Testis (tissue), 3 donors: ENCODE measurements around the gene MAPKAPK3. TPM values are rescaled to one million over a fixed set of nuclear protein-coding genes. Genes with fewer than 3 reads are reported as not detected.

Source experiments
- DNase-seq: peaks from one replicate; pipeline ENCODE4 v3.0.0-alpha.2; 2019
- H3K27ac ChIP-seq, 2 donors: fragments of 200-600 bp; sonication (generic); one replicate each; pipeline ENCODE4 v1.5.1; 2019
- H3K27me3 ChIP-seq: fragments of 200-600 bp; sonication (generic); one replicate; pipeline ENCODE4 v1.5.1; 2019
- H3K36me3 ChIP-seq: fragments of 200-600 bp; sonication (generic); one replicate; pipeline ENCODE4 v1.5.1; 2017; ENCODE audit warnings: low read depth; ENCODE audit errors: missing control alignments
- H3K4me1 ChIP-seq: fragments of 200-600 bp; sonication (generic); one replicate; pipeline ENCODE4 v1.5.1; 2019
- H3K4me3 ChIP-seq, 2 donors: fragments of 200-600 bp; sonication (generic); one replicate each; pipeline ENCODE4 v1.5.1; 2017 to 2019
- H3K9me3 ChIP-seq: fragments of 200-600 bp; sonication (generic); one replicate; pipeline ENCODE4 v1.5.1; 2017
- POLR2A ChIP-seq: fragments of 450-650 bp; IDR thresholded peaks from one replicate; pipeline ENCODE4 v1.6.1; 2017; ENCODE audit warnings: antibody characterized with exemption, mild to moderate bottlenecking, moderate library complexity
- WGBS, 2 donors: methylation state at CpG; one replicate each; pipeline ENCODE4 v1.1.5; 2018; 5-methylcytosine and 5-hydroxymethylcytosine counted together
- intact Hi-C: fragments of 100-400 bp; cut with DNase I; formaldehyde crosslinking; loops from one replicate; pipeline ENCODE4 v1.15.1; 2023; ENCODE audit warnings: low total_unique reads
- polyA plus RNA-seq: library from polyadenylated mRNA; stranded (reverse); fragments of 350-450 nt; fragmentation: Illumina TruSeq; extraction: RNeasy Lipid Tissue Mini Kit (QIAGEN cat#74804); gene quantifications from one replicate; pipeline ENCODE4 v1.2.3, GENCODE V29; 2014; ENCODE audit warnings: low read depth, low replicate concordance; ENCODE audit not compliant: insufficient read depth
- total RNA-seq, 2 donors: library from RNA; depleted of rRNA; stranded (reverse); fragments of >200 nt; gene quantifications; one replicate each; pipeline ENCODE4 v1.2.3, GENCODE V29; 2016
- TF ChIP-seq, protein P1 (sequence below), 3 experiments: fragments of 450-650 bp in 2 of 3; fragments of 200-600 bp in 1 of 3; sonication (generic) in 1 of 3; IDR thresholded peaks; one replicate each; pipeline ENCODE4 v1.5.1; 2016 to 2019; ENCODE audit warnings: antibody characterized with exemption in 3 of 3, mild to moderate bottlenecking in 2 of 3, moderate library complexity in 1 of 3

MAPKAPK3 gene
- total and polyA plus RNA-seq, 3 donors from 2014 or later, result 19.1 to 27.1 (median 21.4) TPM

DNA sequence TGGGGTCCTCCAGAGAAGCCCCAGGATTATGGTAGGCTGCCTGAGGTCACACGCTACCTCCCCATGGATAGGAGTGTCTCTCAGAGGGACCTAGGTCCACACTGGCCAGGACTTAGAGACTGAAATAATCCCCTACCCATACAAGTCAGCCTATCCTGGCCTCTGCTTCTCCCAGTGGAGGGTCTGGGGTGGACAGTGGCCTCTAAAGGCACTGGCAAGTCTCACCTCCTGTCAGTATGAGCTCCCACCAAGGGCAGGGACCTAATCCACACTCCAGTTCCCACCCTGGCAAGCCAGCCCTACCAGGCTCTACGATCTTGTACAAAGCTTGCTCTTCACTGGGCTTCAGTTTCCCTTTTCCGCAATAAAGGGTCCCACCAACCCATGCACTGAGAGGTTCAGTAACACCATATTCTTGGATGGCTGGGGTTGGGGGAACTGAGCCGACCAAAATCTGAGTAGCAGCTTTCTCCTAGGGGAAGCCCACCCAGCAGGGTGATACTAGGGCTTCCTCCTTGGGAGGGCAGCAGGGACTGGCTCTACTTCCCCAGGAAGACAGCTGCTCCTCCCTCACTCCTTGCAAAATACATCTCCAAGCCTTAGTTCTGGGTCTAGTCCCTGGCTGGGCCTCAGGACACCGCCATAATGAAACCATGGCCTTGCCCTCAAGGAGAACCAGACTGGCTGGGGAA is 7.7 kb upstream of the MAPKAPK3 start:
- DNase-seq, result no peak
- H3K27ac ChIP-seq, result no peak overlapping the region
- 87 to 90% methylated on average over 5 of the region's 5 CpGs for WGBS, 2 donors
- no peaks in the 10 kb centered on the region for H3K36me3 ChIP-seq
- no peaks in the 10 kb centered on the region for H3K9me3 ChIP-seq
- H3K27me3 ChIP-seq, result no peaks in the 10 kb centered on the region
- no peak overlapping the region for H3K4me3 ChIP-seq
- intact Hi-C loops, result no loop called here
- peaks cover 53% of the 10 kb centered on the region for H3K4me1 ChIP-seq
- TF ChIP-seq, protein P1, sequence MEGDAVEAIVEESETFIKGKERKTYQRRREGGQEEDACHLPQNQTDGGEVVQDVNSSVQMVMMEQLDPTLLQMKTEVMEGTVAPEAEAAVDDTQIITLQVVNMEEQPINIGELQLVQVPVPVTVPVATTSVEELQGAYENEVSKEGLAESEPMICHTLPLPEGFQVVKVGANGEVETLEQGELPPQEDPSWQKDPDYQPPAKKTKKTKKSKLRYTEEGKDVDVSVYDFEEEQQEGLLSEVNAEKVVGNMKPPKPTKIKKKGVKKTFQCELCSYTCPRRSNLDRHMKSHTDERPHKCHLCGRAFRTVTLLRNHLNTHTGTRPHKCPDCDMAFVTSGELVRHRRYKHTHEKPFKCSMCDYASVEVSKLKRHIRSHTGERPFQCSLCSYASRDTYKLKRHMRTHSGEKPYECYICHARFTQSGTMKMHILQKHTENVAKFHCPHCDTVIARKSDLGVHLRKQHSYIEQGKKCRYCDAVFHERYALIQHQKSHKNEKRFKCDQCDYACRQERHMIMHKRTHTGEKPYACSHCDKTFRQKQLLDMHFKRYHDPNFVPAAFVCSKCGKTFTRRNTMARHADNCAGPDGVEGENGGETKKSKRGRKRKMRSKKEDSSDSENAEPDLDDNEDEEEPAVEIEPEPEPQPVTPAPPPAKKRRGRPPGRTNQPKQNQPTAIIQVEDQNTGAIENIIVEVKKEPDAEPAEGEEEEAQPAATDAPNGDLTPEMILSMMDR (IDR thresholded peaks at IDR 0.05), result no peak
- no peak for TF ChIP-seq POLR2A

DNA sequence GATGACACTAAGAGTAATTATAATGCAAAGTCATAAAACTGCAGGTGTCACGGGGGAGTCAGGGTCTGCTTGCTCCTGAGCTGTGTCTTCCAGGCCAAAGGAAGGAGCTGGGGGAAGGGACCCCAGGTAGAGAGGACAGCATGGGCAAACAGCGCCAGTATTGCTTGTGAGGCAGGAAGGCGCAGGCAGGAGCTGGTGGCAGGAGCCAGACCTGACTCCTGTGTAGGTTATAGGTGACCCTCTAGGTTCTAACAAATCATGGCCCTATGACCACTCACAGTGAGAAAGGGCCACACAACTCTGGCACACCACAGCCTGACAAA is 7.2 kb upstream of the MAPKAPK3 start:
- no peaks in the 10 kb centered on the region for H3K27me3 ChIP-seq
- no peak for DNase-seq
- no peaks in the 10 kb centered on the region for H3K36me3 ChIP-seq
- intact Hi-C loops, result loop anchor here (5.0 kb wide), 1 partner anchor 37 kb away; no protein-coding TSS in a partner anchor
- H3K9me3 ChIP-seq, result no peaks in the 10 kb centered on the region
- H3K4me1 ChIP-seq, result peaks cover 48% of the 10 kb centered on the region
- WGBS, 2 donors, result 92 to 93% methylated on average over 3 of the region's 3 CpGs
- no peak overlapping the region for H3K4me3 ChIP-seq
- no peak overlapping the region for H3K27ac ChIP-seq
- no peak for TF ChIP-seq POLR2A
- TF ChIP-seq, protein P1 (IDR thresholded peaks at IDR 0.05), result no peak

DNA sequence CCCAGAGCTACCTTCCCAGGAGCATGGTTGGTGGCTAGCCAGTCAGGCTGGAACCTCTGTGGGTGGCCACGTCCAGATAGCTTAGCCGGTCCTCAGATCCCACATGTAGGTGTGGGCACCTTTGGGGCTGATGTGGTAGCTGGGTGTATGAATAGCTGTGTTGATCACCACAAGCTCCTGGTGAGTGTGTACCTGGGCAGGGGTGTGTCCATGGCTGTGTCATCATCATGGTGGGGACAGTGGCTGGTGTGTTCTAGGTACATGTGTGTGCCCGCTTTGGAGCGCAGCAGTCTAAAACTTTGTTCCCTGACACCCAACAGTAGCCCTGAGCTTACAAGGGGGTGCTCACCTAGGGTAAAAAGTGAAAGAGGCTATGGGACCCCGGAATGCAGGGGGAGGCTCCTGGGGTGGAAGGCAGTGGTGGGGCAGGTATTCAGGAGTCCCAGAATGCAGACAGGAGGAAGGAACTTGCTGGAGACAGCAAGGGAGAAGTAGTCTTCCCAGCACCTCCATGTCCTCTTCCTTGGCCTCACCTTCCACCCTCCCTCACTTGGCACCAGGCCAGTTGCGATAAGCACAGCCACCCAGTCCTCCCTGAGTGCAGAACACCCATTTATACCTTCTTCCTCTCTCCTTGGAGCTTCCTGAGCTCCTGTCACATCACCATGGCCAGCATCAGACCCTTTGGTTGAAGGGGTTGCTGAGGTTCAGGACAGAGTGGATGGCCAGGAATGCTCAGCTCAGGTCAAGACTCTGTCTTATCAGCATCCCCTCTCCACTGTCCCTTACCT is 6.6 kb upstream of the MAPKAPK3 start:
- Histone ChIP-seq H3K27me3 (no peaks in the 10 kb centered on the region), H3K27ac (peak overlapping the region in 1 of 2 donors; percentile 84), H3K36me3 (no peaks in the 10 kb centered on the region), H3K9me3 (no peaks in the 10 kb centered on the region), H3K4me3 (peak overlapping the region; percentile 61 to 76), H3K4me1 (peaks cover 42% of the 10 kb centered on the region)
- intact Hi-C loops, result loop anchor here (5.0 kb wide), 1 partner anchor 38 kb away; no protein-coding TSS in a partner anchor
- TF ChIP-seq POLR2A, result no peak
- TF ChIP-seq, protein P1 (IDR thresholded peaks at IDR 0.05), result no peak
- no peak for DNase-seq
- 72 to 73% methylated on average over 5 to 6 of the region's 6 CpGs for WGBS, 2 donors

DNA sequence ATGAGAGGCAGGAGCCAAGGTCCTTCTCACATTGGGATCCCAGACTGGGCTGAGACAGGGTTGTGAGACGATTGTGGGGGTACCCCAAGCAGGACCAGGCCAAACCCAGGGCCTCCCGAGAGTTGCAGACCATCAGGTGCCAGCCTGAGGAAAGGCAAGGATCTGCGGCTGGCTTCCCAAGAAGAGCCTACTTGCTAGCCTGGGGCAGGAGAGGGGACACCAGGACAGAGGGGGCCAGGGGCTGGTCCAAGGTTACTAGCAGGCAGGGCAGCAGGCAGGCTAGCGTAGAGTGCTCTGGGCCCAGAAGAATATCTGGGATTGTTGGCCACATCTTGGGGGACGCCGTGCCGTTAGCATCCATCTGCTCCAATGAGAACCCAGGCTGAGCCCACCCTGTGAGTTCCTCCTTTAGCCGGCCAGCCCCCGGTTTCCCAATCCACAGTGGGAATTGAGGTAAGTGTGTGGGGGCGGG is 5.9 kb upstream of the MAPKAPK3 start:
- no peak for DNase-seq
- H3K36me3 ChIP-seq, result no peaks in the 10 kb centered on the region
- H3K27ac ChIP-seq, result peak overlapping the region; percentile 76 to 84
- H3K27me3 ChIP-seq, result no peaks in the 10 kb centered on the region
- H3K9me3 ChIP-seq, result no peaks in the 10 kb centered on the region
- peaks cover 36% of the 10 kb centered on the region for H3K4me1 ChIP-seq
- TF ChIP-seq POLR2A, result no peak
- TF ChIP-seq, protein P1 (IDR thresholded peaks at IDR 0.05), result no peak
- peak overlapping the region; percentile 61 to 76 for H3K4me3 ChIP-seq
- intact Hi-C loops, result loop anchor here (5.0 kb wide), 1 partner anchor 39 kb away; no protein-coding TSS in a partner anchor
- WGBS, 2 donors, result 14 to 28% methylated on average over 4 to 10 of the region's 10 CpGs
